ENCODE results near the gene POLR1H.
A peak's percentile ranks its signal among the peaks of the same experiment; 100 is the strongest.
"Not testable (repeated sequence)": the region's sequence is repeated elsewhere in the genome, so short reads cannot be mapped to it uniquely, and the experiment has no call there.

POLR1H gene

GRCh38 chr6:30061092-30061857 is at the start of gene POLR1H:
Gene POLR1H, plus strand, starts transcription at chr6:30061265. Its CDS starts 260 bp downstream, at chr6:30061525.
- DNase-seq (ENCODE audit: low read depth): peak; percentile 97
- no peak for TF ChIP-seq CTCF (conservative IDR thresholded peaks at IDR 0.05; ENCODE audit: control insufficient read depth, insufficient read depth, low read depth, low read length)
- peak within 1 kb of the TSS; percentile 90 for H3K4me3 ChIP-seq (ENCODE audit: control insufficient read depth, low read depth, low read length)

- TF ChIP-seq CTCF (conservative IDR thresholded peaks at IDR 0.05; ENCODE audit: control insufficient read depth, insufficient read depth, low read depth, low read length): peak; percentile 72
- no peak overlapping the region for H3K4me3 ChIP-seq (ENCODE audit: control insufficient read depth, low read depth, low read length)
- DNase-seq (ENCODE audit: low read depth): no peak
These were observed 47.7 kb upstream of the POLR1H start for GRCh38 chr6:30013291-30013922.

- no peak for DNase-seq (ENCODE audit: low read depth)
- no peak for TF ChIP-seq CTCF (conservative IDR thresholded peaks at IDR 0.05; ENCODE audit: control insufficient read depth, insufficient read depth, low read depth, low read length)
- no peak overlapping the region for H3K4me3 ChIP-seq (ENCODE audit: control insufficient read depth, low read depth, low read length)
These were observed 41.2 kb upstream of the POLR1H start for GRCh38 chr6:30019819-30020218.

GRCh38 chr6:30020626-30021025 is 40.4 kb upstream of the POLR1H start:
- no peak for TF ChIP-seq CTCF (conservative IDR thresholded peaks at IDR 0.05; ENCODE audit: control insufficient read depth, insufficient read depth, low read depth, low read length)
- no peak for DNase-seq (ENCODE audit: low read depth)
- no peak overlapping the region for H3K4me3 ChIP-seq (ENCODE audit: control insufficient read depth, low read depth, low read length)

GRCh38 chr6:30022189-30022588 is 38.9 kb upstream of the POLR1H start:
- H3K4me3 ChIP-seq (ENCODE audit: control insufficient read depth, low read depth, low read length): no peak overlapping the region
- TF ChIP-seq CTCF (conservative IDR thresholded peaks at IDR 0.05; ENCODE audit: control insufficient read depth, insufficient read depth, low read depth, low read length): no peak
- no peak for DNase-seq (ENCODE audit: low read depth)

GRCh38 chr6:30022712-30023111 is 38.4 kb upstream of the POLR1H start:
- H3K4me3 ChIP-seq (ENCODE audit: control insufficient read depth, low read depth, low read length); DNase-seq (ENCODE audit: low read depth): not testable (repeated sequence)

GRCh38 chr6:30025186-30025585 is 35.9 kb upstream of the POLR1H start:
- TF ChIP-seq CTCF (conservative IDR thresholded peaks at IDR 0.05; ENCODE audit: control insufficient read depth, insufficient read depth, low read depth, low read length): no peak
- no peak overlapping the region for H3K4me3 ChIP-seq (ENCODE audit: control insufficient read depth, low read depth, low read length)
- no peak for DNase-seq (ENCODE audit: low read depth)
